Peyer's patch (tissue), 4 donors: ENCODE data around the gene ZNF324.

Source experiments
- CTCF ChIP-seq, 6 experiments: fragments of 450-650 bp in 4 of 6; fragments of 200-600 bp in 2 of 6; sonication (generic) in 1 of 6; IDR thresholded peaks; one replicate each; pipeline ENCODE4 v1.5.1; 2017 to 2019; ENCODE audit warnings: antibody characterized with exemption in 6 of 6, mild to moderate bottlenecking in 3 of 6, moderate library complexity in 1 of 6
- POLR2A ChIP-seq, 2 donors: fragments of 450-650 bp; IDR thresholded peaks; one replicate each; pipeline ENCODE4 v1.5.1; 2017; ENCODE audit warnings: antibody characterized with exemption in 2 of 2, mild to moderate bottlenecking in 2 of 2, moderate library complexity in 2 of 2

DNA sequence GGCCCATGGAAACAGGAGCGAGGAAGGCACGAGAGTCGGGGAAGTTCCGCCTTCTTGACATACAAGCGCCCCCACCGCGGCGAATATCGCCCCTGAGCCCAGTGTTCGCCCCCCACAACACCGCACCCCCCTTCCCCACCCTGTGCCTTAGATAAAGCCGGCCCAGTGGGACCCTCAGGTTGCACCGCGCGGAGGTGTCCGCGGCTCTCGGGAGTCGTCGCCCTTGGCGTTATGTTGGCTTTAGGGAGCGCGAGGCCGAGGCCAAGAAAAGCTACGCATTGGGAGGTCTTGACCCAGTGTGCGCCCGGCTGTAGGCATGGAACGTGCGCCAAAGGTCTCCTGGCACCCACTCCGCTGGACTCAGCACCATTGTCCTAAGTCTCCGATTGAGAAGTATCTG is 26.3 kb upstream of the ZNF324 start:
- TF ChIP-seq CTCF (IDR thresholded peaks at IDR 0.05) (no peak), POLR2A (IDR thresholded peaks at IDR 0.05) (no peak)
